HepG2 (cell line): ENCODE measurements around the gene IRF2BPL. TPM values are rescaled to one million over a fixed set of nuclear protein-coding genes. Genes with fewer than 3 reads are reported as not detected.

ENCODE experiments used
- ATAC-seq: fragments of 200-7000 bp; cut with Tn5 transposase; 3 replicates; pipeline ENCODE4 v1.9.1; 2020; ENCODE audit warnings: mild to moderate bottlenecking, moderate library complexity
- BruUV-seq: library from RNA; stranded (reverse); fragments of 400-500 nt; replicated peaks from 2 replicates; lab custom pipeline; 2021; lab: Mats Ljungman, UMichigan
- CTCF ChIA-PET: fragments of 300-600 bp; formaldehyde crosslinking; extraction: SDS; loops from one replicate; lab custom pipeline; 2021; ENCODE audit warnings: low total read pairs, inconsistent platforms, low intra/inter-chr PET ratio; lab: Yijun Ruan, JAX
- POLR2A ChIA-PET: fragments of 350-600 bp; sonication (Branson Sonifier 250); formaldehyde crosslinking; loops from one replicate; lab custom pipeline; 2020; ENCODE audit warnings: antibody characterized with exemption, inconsistent platforms; lab: Yijun Ruan, JAX
- DNase-seq: peaks from one replicate; pipeline ENCODE4 v3.0.0-alpha.2; 2015; ENCODE audit warnings: low spot score
- FAIRE-seq: peaks from 3 replicates; lab custom pipeline; 2011; peaks lifted over from hg19 to GRCh38; lab: Jason Lieb, UNC
- H2AFZ ChIP-seq: one replicate; pipeline ENCODE4 v1.6.1; 2011; ENCODE audit warnings: low read length, inconsistent platforms
- H3K27ac ChIP-seq: fragments of 300-600 bp; 3 replicates; pipeline ENCODE4 v1.8.0; 2011; ENCODE audit warnings: mixed run types, mild to moderate bottlenecking, mixed read lengths, low read length, inconsistent platforms; ENCODE audit not compliant: insufficient read depth; ENCODE audit errors: extremely low read length
- H3K27me3 ChIP-seq, 2 experiments: fragments of 200-600 bp in 1 of 2; 2 replicates in 1 of 2; 3 replicates in 1 of 2; pipeline versions ENCODE4 v1.6.0 to v1.8.0; 2011; ENCODE audit warnings: low read length in 2 of 2, mild to moderate bottlenecking in 2 of 2, moderate library complexity in 2 of 2, inconsistent platforms in 1 of 2; ENCODE audit not compliant: insufficient read depth in 2 of 2, control insufficient read depth in 1 of 2
- H3K36me3 ChIP-seq, 2 experiments: fragments of 200-600 bp in 1 of 2; replicated peaks in 1 of 2; 2 replicates in 1 of 2; 3 replicates in 1 of 2; pipeline versions ENCODE4 v1.5.1 to v1.8.0; 2011; ENCODE audit warnings: low read length in 2 of 2, inconsistent platforms in 1 of 2; ENCODE audit not compliant: insufficient read depth in 2 of 2, control insufficient read depth in 1 of 2
- H3K4me1 ChIP-seq: 2 replicates; pipeline ENCODE4 v1.5.1; 2012; ENCODE audit warnings: low read length, inconsistent platforms; ENCODE audit not compliant: insufficient read depth
- H3K4me2 ChIP-seq: 2 replicates; pipeline ENCODE4 v1.6.0; 2011; ENCODE audit warnings: low read depth, low read length, inconsistent platforms
- H3K4me3 ChIP-seq, 3 experiments: fragments of 200-600 bp in 1 of 3; sonication (generic), shearing (Covaris generic) in 1 of 3; replicated peaks in 1 of 3; 2 replicates each; pipeline ENCODE4 v1.5.1; 2011 to 2016; ENCODE audit warnings: low read length in 3 of 3, inconsistent platforms in 2 of 3, low read depth in 2 of 3, mild to moderate bottlenecking in 2 of 3, control low read depth in 1 of 3, mixed read lengths in 1 of 3; ENCODE audit not compliant: insufficient read depth in 1 of 3
- H3K79me2 ChIP-seq: one replicate; pipeline ENCODE4 v1.6.1; 2011; ENCODE audit warnings: low read length, inconsistent platforms; ENCODE audit not compliant: insufficient read depth
- H3K9ac ChIP-seq: 2 replicates; pipeline ENCODE4 v1.6.0; 2011; ENCODE audit warnings: mild to moderate bottlenecking, low read depth, low read length, inconsistent platforms; ENCODE audit not compliant: insufficient read depth
- H3K9me3 ChIP-seq: 2 replicates; pipeline ENCODE4 v1.5.1; 2012; ENCODE audit warnings: mild to moderate bottlenecking, low read length
- H4K20me1 ChIP-seq: 2 replicates; pipeline ENCODE4 v1.6.0; 2011; ENCODE audit warnings: inconsistent platforms, mild to moderate bottlenecking, low read length, moderate library complexity; ENCODE audit not compliant: insufficient read depth
- KDM5B ChIP-seq: sonication (generic); formaldehyde crosslinking; IDR thresholded peaks from 2 replicates; pipeline ENCODE4 v1.4.0; 2020; ENCODE audit warnings: missing genetic modification reagents, mild to moderate bottlenecking, borderline replicate concordance
- MAFG ChIP-seq: sonication (generic); formaldehyde crosslinking; IDR thresholded peaks from 2 replicates; pipeline ENCODE4 v1.5.1; 2020; ENCODE audit warnings: mild to moderate bottlenecking, missing genetic modification reagents
- PRDM10 ChIP-seq: sonication (generic); formaldehyde crosslinking; IDR thresholded peaks from 2 replicates; pipeline ENCODE4 v1.4.0; 2020; ENCODE audit warnings: low read depth, missing genetic modification reagents
- RAD21 ChIP-seq: fragments of 450-650 bp; formaldehyde crosslinking; IDR thresholded peaks from 2 replicates; pipeline ENCODE4 v1.5.0; 2020; ENCODE audit warnings: mild to moderate bottlenecking
- SKIL ChIP-seq: sonication (generic); formaldehyde crosslinking; IDR thresholded peaks from 2 replicates; pipeline ENCODE4 v1.8.0; 2022; ENCODE audit warnings: missing genetic modification reagents, mild to moderate bottlenecking, moderate library complexity, borderline replicate concordance
- XRCC5 ChIP-seq: fragments of 200-400 bp; formaldehyde crosslinking; optimal IDR thresholded peaks from 2 replicates; pipeline ENCODE3; 2017; ENCODE audit warnings: mild to moderate bottlenecking, low read length
- ZNF34 ChIP-seq: sonication (generic); formaldehyde crosslinking; IDR thresholded peaks from 2 replicates; pipeline ENCODE4 v1.4.0; 2020; ENCODE audit warnings: mild to moderate bottlenecking, missing genetic modification reagents, borderline replicate concordance
- ZNF382 ChIP-seq: sonication (generic); formaldehyde crosslinking; IDR thresholded peaks from 2 replicates; pipeline ENCODE4 v1.5.0; 2020; ENCODE audit warnings: missing genetic modification reagents, mild to moderate bottlenecking, borderline replicate concordance
- ZNF446 ChIP-seq: sonication (generic); formaldehyde crosslinking; IDR thresholded peaks from 2 replicates; pipeline ENCODE4 v1.5.0; 2020; ENCODE audit warnings: mild to moderate bottlenecking, missing genetic modification reagents
- ZNF687 ChIP-seq: sonication (generic); formaldehyde crosslinking; IDR thresholded peaks from 2 replicates; pipeline ENCODE4 v1.5.1; 2020; ENCODE audit warnings: mild to moderate bottlenecking, missing genetic modification reagents, moderate library complexity
- WGBS: methylation state at CpG from one replicate; pipeline ENCODE4 v1.1.6; 2017; ENCODE audit warnings: low lambda C conversion rate; 5-methylcytosine and 5-hydroxymethylcytosine counted together
- in situ Hi-C: cut with HindIII; loops from 2 replicates; pipeline ENCODE4 v1.10.0; 2017; ENCODE audit warnings: low pct_unique_long_range_greater_than_20kb; ENCODE audit not compliant: extremely low pct_ligation_motif_present
- intact Hi-C: fragments of 100-400 bp; cut with micrococcal nuclease; formaldehyde crosslinking; loops from one replicate; pipeline ENCODE4 v1.10.0; 2022; ENCODE audit not compliant: unreplicated experiment
- polyA plus RNA-seq, 8 experiments: library from polyadenylated mRNA; depleted of rRNA in 3 of 8; stranded (reverse) in 7 of 8; unstranded in 1 of 8; fragments of >200 nt; fragmentation: Illumina TruSeq in 4 of 8; extraction: Trizol in 4 of 8; gene quantifications; 2 replicates each; pipeline versions ENCODE4 v1.2.1 to v1.2.3, GENCODE V29; 2011 to 2016; ENCODE audit warnings: low read depth in 4 of 8, missing spikeins in 1 of 8, mixed read lengths in 1 of 8; ENCODE audit not compliant: insufficient read depth in 1 of 8
- total RNA-seq, 5 experiments: library from RNA; depleted of rRNA; stranded (reverse); fragments of >200 nt; fragmentation: Illumina TruSeq; extraction: Trizol; gene quantifications; 2 replicates each; pipeline ENCODE4 v1.2.3, GENCODE V29; 2016; ENCODE audit warnings: low read depth in 1 of 5

The IRF2BPL gene
- total and polyA plus RNA-seq, 2 of the 13 experiments (the other 11 are each of a cell fraction or from before 2014, with no cell fraction given), result 6.6 to 8.4 TPM

- Histone ChIP-seq H3K9me3 (no peaks in the 10 kb centered on the region), H3K27ac (no peak overlapping the region), H3K4me2 (no peak overlapping the region), H3K9ac (no peak overlapping the region), H3K36me3 (no peaks in the 10 kb centered on the region), H4K20me1 (no peaks in the 10 kb centered on the region), H2AFZ (no peak overlapping the region), H3K79me2 (no peaks in the 10 kb centered on the region), H3K4me1 (0 out of 2 replicates have a peak, but pooled peaks cover 6% of the 10 kb centered on the region), H3K27me3 (peaks cover 3 to 24% of the 10 kb centered on the region in 2 experiments; a peak in 4 of 5 replicates), H3K4me3 (no peak overlapping the region)
- ATAC-seq (peak; percentile 88), FAIRE-seq (peak; percentile 15), DNase-seq (no peak)
- no TSS peak for BruUV-seq
- in situ Hi-C loops (no loop called here), intact Hi-C loops (no loop called here)
- 8% methylated on average over 11 of the region's 11 CpGs for WGBS
- POLR2A ChIA-PET, result interaction anchor here (0.9 kb wide), 1 partner anchor 192 kb away, joined by 3 read pairs; no protein-coding TSS in a partner anchor
- CTCF ChIA-PET, result interaction anchor here (0.7 to 5.2 kb wide), 7 partner anchors 44 to 198 kb away, joined by 3 to 68 read pairs (median 6); no protein-coding TSS in a partner anchor
- TF ChIP-seq ZNF34 (CRISPR knock-in tag) (no peak), ZNF382 (CRISPR knock-in tag) (no peak), ZNF446 (CRISPR knock-in tag) (no peak), MAFG (CRISPR knock-in tag) (no peak), XRCC5 (peak; percentile 53), RAD21 (CRISPR knock-in tag) (peak; percentile 93), PRDM10 (CRISPR knock-in tag) (no peak), KDM5B (CRISPR knock-in tag) (peak; percentile 30; the same call in 1 of the 2 replicates), SKIL (CRISPR knock-in tag) (no peak), ZNF687 (CRISPR knock-in tag) (peak; percentile 37; the same call in 1 of the 2 replicates)
These were observed 39.4 kb upstream of the IRF2BPL start for GRCh38 chr14:77067632-77068516.
